ENCODE data around the gene WDR20. TPM values are rescaled to one million over a fixed set of nuclear protein-coding genes. Genes with fewer than 3 reads are reported as not detected.
A peak's percentile ranks its signal among the peaks of the same experiment; 100 is the strongest.

Gene WDR20
- 26.6 and 26.7 TPM in 2 replicates for total RNA-seq (2021; fragmentation: NEBNext Ultra II Directional; extraction: Animal tissue kit (Norgen Biotek cat#: 25700))
- 10.9 and 11.2 TPM in 2 replicates for polyA plus RNA-seq (2011; rRNA removed)
- 14.2 TPM for polyA plus RNA-seq (2011; cell fraction: cytosol; rRNA removed)
- 14.9 TPM for polyA plus RNA-seq (2011; cell fraction: nucleus; rRNA removed)
- polyA plus RNA-seq (2012, experiment 1 of 2): 15.3 to 17.9 TPM (median 15.8 TPM) in 4 replicates
- polyA plus RNA-seq (2012, experiment 2 of 2): 4.0 TPM
- 13.7 TPM for polyA plus RNA-seq (2013, experiment 1 of 2)
- polyA plus RNA-seq (2013, experiment 2 of 2): 13.7 TPM
- polyA minus RNA-seq (2011; rRNA and poly(A)+ RNA removed): 35.7 and 35.9 TPM in 2 replicates
- polyA minus RNA-seq (2011; cell fraction: cytosol; rRNA and poly(A)+ RNA removed): 19.2 TPM
- polyA minus RNA-seq (2011; cell fraction: nucleus; rRNA and poly(A)+ RNA removed): 35.8 TPM
- long read RNA-seq, experiment 1, partial matches to known transcripts: 5 of 19 reads
- long read RNA-seq, experiment 1, other reads (novel, unspliced or antisense): 11 of 19 reads
- long read RNA-seq, experiment 2, transcript WDR20-204 (3 exons, 2,391 nt): major isoform, 6 of 34 reads
- long read RNA-seq, experiment 2, partial matches to known transcripts: 7 of 34 reads
- long read RNA-seq, experiment 2, other reads (novel, unspliced or antisense): 17 of 34 reads

- H2BK20ac ChIP-seq (ENCODE audit: low read length): no peak within 1 kb of the TSS
- no peaks in the 10 kb centered on the region for H3K9me3 ChIP-seq (ENCODE audit: insufficient read depth in 2 of 2, low read depth in 1 of 2, low read length in 1 of 2)
- no peak within 1 kb of the TSS for H2BK120ac ChIP-seq (replicated peaks; ENCODE audit: low read depth, low read length)
- H3K79me1 ChIP-seq (ENCODE audit: low read depth, low read length): peaks cover 9% of the 10 kb centered on the region
- no peak within 1 kb of the TSS for H2BK15ac ChIP-seq (ENCODE audit: low read length)
- H2BK12ac ChIP-seq (ENCODE audit: low read depth, low read length): no peak within 1 kb of the TSS
- H3K4me3 ChIP-seq (ENCODE audit: extremely low read depth in 1 of 4, insufficient read depth in 2 of 4, low read depth in 3 of 4, low read length in 4 of 4): peak within 1 kb of the TSS; percentile 84 to 98 (median 92)
- H3K14ac ChIP-seq (ENCODE audit: insufficient read length): no peak within 1 kb of the TSS
- peak within 1 kb of the TSS; percentile 99; the same call in 1 of the 2 replicates for H4K8ac ChIP-seq (ENCODE audit: extremely low read depth, insufficient read depth, low read length)
- H4K20me1 ChIP-seq (replicated peaks in 1 of 2; ENCODE audit: control insufficient read depth in 1 of 2, insufficient read depth in 2 of 2, low read length in 2 of 2): peaks cover 0 to 2% of the 10 kb centered on the region in 2 experiments
- ChIA-PET POLR2A (ENCODE audit: partially characterized antibody) (interaction anchor here (0.6 to 2.2 kb wide), 11 partner anchors 9 to 1929 kb away, joined by 3 to 8 read pairs (median 5); partner anchors contain the start of gene MOK), CTCF (ENCODE audit: partially characterized antibody) (interaction anchor here (0.6 to 1.2 kb wide), 4 partner anchors 11 to 157 kb away, joined by 3 to 5 read pairs (median 4); no protein-coding TSS in a partner anchor)
- peak within 1 kb of the TSS; percentile 93 to 96 (median 95) for H3K9ac ChIP-seq (replicated peaks in 1 of 4; ENCODE audit: extremely low read depth in 1 of 4, low read depth in 3 of 4, low read length in 3 of 4)
- peak within 1 kb of the TSS; percentile 93 for H2AFZ ChIP-seq (ENCODE audit: low read length)
- FAIRE-seq (peak; percentile 50), DNase-seq (ENCODE audit: low read depth in 1 of 2, low spot score in 2 of 2) (peak; percentile 94 to 100)
- H2AK5ac ChIP-seq (ENCODE audit: low read depth, low read length): no peak within 1 kb of the TSS
- peak within 1 kb of the TSS; percentile 86 for H4K91ac ChIP-seq (replicated peaks; ENCODE audit: insufficient read length, low read length)
- H3K79me2 ChIP-seq (ENCODE audit: control insufficient read depth in 1 of 2, insufficient read depth in 2 of 2, low read length in 2 of 2): peaks cover 7 to 54% of the 10 kb centered on the region in 2 experiments
- H3K4me2 ChIP-seq (ENCODE audit: insufficient read depth in 1 of 2, low read depth in 2 of 2, low read length in 2 of 2): peak within 1 kb of the TSS; percentile 91 to 99
- peak within 1 kb of the TSS; percentile 72 for H3K4ac ChIP-seq (replicated peaks; ENCODE audit: insufficient read length, low read depth, low read length)
- peaks cover 0 to 12% (median 2%) of the 10 kb centered on the region in 4 experiments; a peak in 4 of 7 replicates for H3K4me1 ChIP-seq (replicated peaks in 1 of 4; ENCODE audit: control insufficient read depth in 3 of 4, insufficient read depth in 4 of 4, low read length in 3 of 4)
- peak within 1 kb of the TSS; percentile 90 for H3K18ac ChIP-seq (ENCODE audit: extremely low read depth, low read length)
- peak within 1 kb of the TSS; percentile 95 for H2BK5ac ChIP-seq (ENCODE audit: low read depth, low read length)
- H4K5ac ChIP-seq (ENCODE audit: insufficient read length, low read depth, low read length): peak within 1 kb of the TSS; percentile 85
- no peak within 1 kb of the TSS for H3K23ac ChIP-seq (ENCODE audit: insufficient read length)
- peak within 1 kb of the TSS; percentile 87 for H3K56ac ChIP-seq (replicated peaks; ENCODE audit: insufficient read length, low read depth, low read length)
- 2% methylated on average over 56 of the region's 64 CpGs; no CpG with 5 or more reads in 1 of the 2 experiments for WGBS, 2 experiments (ENCODE audit: extremely low coverage in 1 of 2, insufficient coverage in 1 of 2, insufficient read length in 1 of 2, insufficient replicate concordance in 2 of 2, low coverage in 1 of 2, low lambda C conversion rate in 2 of 2, missing lambda C conversion rate in 1 of 2)
- H3K27ac ChIP-seq (ENCODE audit: low read depth, low read length): peak within 1 kb of the TSS; percentile 89
- no peaks in the 10 kb centered on the region; the same call in 1 of the 2 replicates for H3K23me2 ChIP-seq (ENCODE audit: low read depth, low read length)
- no peaks in the 10 kb centered on the region for H3K27me3 ChIP-seq (replicated peaks in 1 of 4; ENCODE audit: control insufficient read depth in 3 of 4, extremely low read depth in 1 of 4, insufficient read depth in 3 of 4, low read length in 3 of 4)
- peaks cover 0 to 7% (median 2%) of the 10 kb centered on the region in 4 experiments; a peak in 1 of 8 replicates for H3K36me3 ChIP-seq (ENCODE audit: control insufficient read depth in 2 of 4, insufficient read depth in 4 of 4, low read length in 3 of 4)
- no peak for TF ChIP-seq USF2 (IDR thresholded peaks at IDR 0.05; ENCODE audit: low read length)
- no peak for TF ChIP-seq CEBPB (IDR thresholded peaks at IDR 0.05; ENCODE audit: low read depth, low read length)
- no peak for TF ChIP-seq HDAC6 (IDR thresholded peaks at IDR 0.05; ENCODE audit: low read depth, low read length)
- TF ChIP-seq EP300 (IDR thresholded peaks at IDR 0.05; ENCODE audit: borderline replicate concordance in 1 of 2, low read depth in 2 of 2, low read length in 2 of 2): no peak
- TF ChIP-seq RNF2 (IDR thresholded peaks at IDR 0.05; ENCODE audit: borderline replicate concordance, low read depth, low read length, missing control alignments, poor library complexity, severe bottlenecking): no peak
- no peak for TF ChIP-seq CHD1 (IDR thresholded peaks at IDR 0.05; ENCODE audit: low read depth, low read length)
Observed at GRCh38 chr14:102139286-102140026, at the start of gene WDR20. WDR20 (plus strand) TSS chr14:102139897; CDS start chr14:102139924, 27 bp downstream.
